D341Med (cell line): ENCODE measurements around the gene RANBP6.
A peak's percentile ranks its signal among the peaks of the same experiment; 100 is the strongest.

Experiments
- DNase-seq: peaks from one replicate; pipeline ENCODE4 v3.0.0; 2012; ENCODE audit warnings: low spot score

The RANBP6 gene

GRCh38 chr9:6007058-6007769 lies 8.2 kb downstream of the RANBP6 start:
- DNase-seq, result peak; percentile 87

DNA sequence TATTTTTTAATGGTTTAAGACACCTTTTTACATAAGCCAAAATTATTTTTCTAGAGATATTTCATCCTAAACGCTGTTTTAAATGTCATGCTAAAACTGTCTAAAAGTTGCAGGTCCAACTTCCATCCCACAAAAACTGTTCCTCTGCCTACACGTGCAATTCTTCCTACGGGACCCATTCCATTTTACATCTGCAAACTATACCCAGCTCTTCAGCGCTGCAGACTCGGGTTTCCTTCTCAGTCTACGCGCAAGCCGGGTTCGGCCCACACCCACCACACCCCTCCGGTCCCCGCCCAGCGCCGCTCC lies 8.7 kb downstream of the RANBP6 start:
- no peak for DNase-seq

GRCh38 chr9:6000955-6001354 lies 14.5 kb downstream of the RANBP6 start:
- no peak for DNase-seq

GRCh38 chr9:5999443-6000101 lies 15.9 kb downstream of the RANBP6 start:
- DNase-seq, result no peak

GRCh38 chr9:5994493-5994892 lies 20.9 kb downstream of the RANBP6 start:
- DNase-seq, result no peak

DNA sequence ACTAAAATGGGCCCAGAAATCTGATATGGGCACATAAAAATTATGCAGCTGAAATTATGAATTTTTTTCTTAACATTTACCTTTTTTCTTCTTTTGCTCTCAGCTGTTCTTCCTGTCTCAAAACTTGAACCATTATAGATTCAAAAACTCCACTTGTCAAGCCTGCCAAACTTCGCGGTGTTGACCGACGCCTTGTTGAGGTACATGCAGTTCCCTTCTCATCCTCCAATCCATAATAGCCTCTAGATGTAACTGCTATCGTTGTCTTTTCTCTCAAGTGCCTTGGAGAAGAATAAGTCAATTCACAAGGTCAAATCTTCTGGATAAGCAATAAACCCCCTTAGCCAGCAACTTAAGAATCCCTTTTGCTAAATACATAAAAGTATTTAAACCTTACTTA lies 27.2 kb downstream of the RANBP6 start:
- DNase-seq, result no peak

DNA sequence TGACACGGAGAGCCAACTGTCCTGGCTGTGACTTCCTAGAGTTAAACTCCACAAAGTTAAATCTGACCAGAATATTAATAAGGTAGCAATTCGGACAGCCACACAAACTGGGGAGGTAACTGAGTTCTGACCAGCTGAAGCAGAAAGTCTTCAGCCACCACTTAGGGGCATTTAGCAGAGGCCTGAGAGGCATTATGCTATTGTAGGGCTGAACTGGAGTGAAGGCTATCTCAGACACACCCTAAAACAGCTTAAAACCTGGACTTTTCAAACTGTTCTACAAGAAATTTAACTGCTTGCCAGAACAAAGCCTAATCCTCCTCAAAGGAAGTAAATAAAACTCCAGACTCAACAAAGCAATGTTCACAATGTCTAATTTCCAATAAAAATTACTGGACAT lies 32.4 kb downstream of the RANBP6 start:
- DNase-seq, result no peak

DNA sequence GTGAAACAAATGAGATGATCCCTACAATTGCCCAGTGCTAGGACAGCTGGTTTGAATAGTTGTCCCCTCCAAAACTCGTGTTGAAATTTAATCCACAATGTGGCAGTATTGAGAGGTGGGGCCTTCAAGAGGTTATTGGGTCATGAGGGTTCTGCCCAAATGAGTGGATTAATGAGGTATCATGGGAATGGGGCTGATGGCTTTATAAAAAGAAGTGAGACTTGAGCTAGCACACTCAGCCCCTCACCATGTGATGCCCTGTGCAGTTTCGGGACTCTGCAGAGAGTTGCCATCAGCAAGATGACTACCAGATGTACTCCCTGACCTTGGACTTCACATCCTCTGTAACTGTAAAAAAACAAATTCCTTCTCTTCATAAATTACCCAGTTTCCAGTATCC lies 33.1 kb downstream of the RANBP6 start:
- no peak for DNase-seq

DNA sequence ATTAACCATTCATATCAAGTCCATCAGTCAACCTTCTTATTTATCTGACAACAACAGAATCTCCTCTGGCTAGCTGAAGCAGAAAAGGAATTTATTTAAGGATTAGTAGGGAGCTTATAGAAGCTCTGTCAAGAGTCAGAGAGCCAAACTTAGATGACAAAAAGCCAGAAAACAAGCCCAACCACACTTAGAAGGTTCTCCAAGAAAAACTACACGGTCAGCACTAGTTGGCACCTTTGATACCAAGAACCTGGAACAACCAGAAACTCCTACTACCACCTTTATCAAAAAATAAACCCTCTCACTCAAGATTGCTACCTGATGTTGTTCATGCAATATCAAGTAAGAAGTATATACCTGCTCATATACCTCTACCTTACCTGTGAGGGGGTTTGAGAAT lies 36.9 kb downstream of the RANBP6 start:
- DNase-seq, result no peak

DNA sequence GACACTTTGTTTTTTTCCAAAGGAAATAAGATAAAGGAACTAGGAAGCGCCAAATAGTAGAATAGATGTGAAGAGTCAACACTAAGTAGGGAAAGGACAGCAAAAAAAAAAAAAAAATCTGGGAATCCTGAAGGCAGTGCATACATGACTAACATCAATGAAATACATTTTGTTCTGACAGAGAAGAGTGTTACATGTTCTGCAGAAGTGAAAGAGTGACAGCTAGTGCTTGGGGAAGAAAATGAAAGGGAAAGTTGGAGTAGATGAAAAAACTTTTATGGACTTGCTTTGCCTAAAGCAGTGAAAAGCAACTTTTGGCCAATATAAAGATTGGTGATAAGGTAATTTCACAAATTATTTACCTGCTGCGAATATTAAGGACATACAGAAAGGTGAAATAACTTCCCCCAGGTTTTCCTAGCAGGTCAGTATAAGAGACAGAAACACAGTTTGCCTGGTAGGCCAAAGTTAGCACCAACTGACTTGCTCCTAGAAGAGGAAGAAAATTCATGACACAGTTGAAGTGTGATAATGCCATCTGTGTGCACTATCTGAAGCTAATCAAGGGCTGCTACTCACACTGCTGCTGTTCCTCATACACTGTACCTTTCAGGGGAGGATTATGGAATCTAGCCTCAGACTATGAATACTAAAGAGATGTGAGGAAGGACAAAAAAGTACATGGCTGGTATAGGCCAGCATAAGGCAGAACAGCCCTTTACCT lies 38.6 kb downstream of the RANBP6 start:
- DNase-seq, result no peak

DNA sequence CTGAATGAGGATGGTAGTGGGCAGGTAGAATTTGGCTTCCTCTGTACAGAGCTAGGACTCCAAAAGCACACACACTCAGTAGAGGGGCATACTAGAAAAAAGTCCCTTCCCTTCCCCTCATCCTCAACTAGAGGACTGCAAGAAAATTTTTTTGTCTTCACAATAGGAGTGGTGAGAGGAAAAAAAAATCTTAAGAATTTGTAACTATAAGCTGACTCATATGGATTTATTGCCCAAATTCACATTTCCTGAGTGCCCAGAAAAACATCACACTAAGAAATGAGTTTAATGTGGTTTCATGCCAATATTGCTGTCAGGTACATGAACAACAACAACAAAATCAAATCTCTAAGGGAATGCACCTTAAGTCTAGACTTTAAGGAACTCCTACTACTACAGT lies 43.7 kb downstream of the RANBP6 start:
- no peak for DNase-seq
